Endothelial cell of umbilical vein (primary cell): ENCODE data around the gene MORC4. TPM values are rescaled to one million over a fixed set of nuclear protein-coding genes. Genes with fewer than 3 reads are reported as not detected.

Experiments
- BruUV-seq: library from RNA; stranded (reverse); fragments of 400-500 nt; replicated peaks from 2 replicates; lab custom pipeline; 2021; lab: Mats Ljungman, UMichigan
- CTCF ChIA-PET: fragments of 300-600, 350-600 bp; sonication (Branson Sonifier 250); formaldehyde crosslinking; loops from one replicate; lab custom pipeline; 2021; ENCODE audit warnings: antibody characterized with exemption, inconsistent platforms; lab: Charles Lee
- POLR2A ChIA-PET: fragments of 300-600, 350-600 bp; sonication (Branson Sonifier 250); formaldehyde crosslinking; loops from one replicate; lab custom pipeline; 2021; ENCODE audit warnings: antibody characterized with exemption, inconsistent platforms; lab: Charles Lee
- DNase-seq: peaks from one replicate; pipeline ENCODE4 v3.0.0-alpha.2; 2011; ENCODE audit warnings: low read depth, low spot score
- FAIRE-seq: peaks from 2 replicates; lab custom pipeline; 2011; peaks lifted over from hg19 to GRCh38; lab: Jason Lieb, UNC
- H2AFZ ChIP-seq: 2 replicates; pipeline ENCODE4 v1.6.0; 2012; ENCODE audit warnings: low read depth, low read length, control low read depth, inconsistent platforms
- H3K27ac ChIP-seq: 2 replicates; pipeline ENCODE4 v1.5.1; 2011; ENCODE audit warnings: low read depth, mild to moderate bottlenecking, control low read depth, low read length, moderate library complexity; ENCODE audit not compliant: insufficient read depth
- H3K27me3 ChIP-seq, 2 experiments: 2 replicates each; pipeline versions ENCODE4 v1.6.0 to v1.6.1; 2011; ENCODE audit warnings: low read length in 2 of 2, mixed read lengths in 1 of 2; ENCODE audit not compliant: control insufficient read depth in 2 of 2, insufficient read depth in 2 of 2
- H3K36me3 ChIP-seq, 2 experiments: 2 replicates in 1 of 2; 3 replicates in 1 of 2; pipeline ENCODE4 v1.5.1; 2011; ENCODE audit warnings: low read length in 2 of 2, mild to moderate bottlenecking in 1 of 2, moderate library complexity in 1 of 2; ENCODE audit not compliant: control insufficient read depth in 2 of 2, insufficient read depth in 2 of 2; ENCODE audit errors: extremely low read depth in 1 of 2
- H3K4me1 ChIP-seq: 3 replicates; pipeline ENCODE4 v1.5.1; 2011; ENCODE audit warnings: mild to moderate bottlenecking, low read length; ENCODE audit not compliant: control insufficient read depth, insufficient read depth; ENCODE audit errors: extremely low read depth
- H3K4me2 ChIP-seq: 2 replicates; pipeline ENCODE4 v1.6.1; 2011; ENCODE audit warnings: low read length, control low read depth, mixed read lengths; ENCODE audit not compliant: insufficient read depth
- H3K4me3 ChIP-seq, 3 experiments: fragments of 200-600 bp in 1 of 3; sonication (generic), shearing (Covaris generic) in 1 of 3; replicated peaks in 1 of 3; 2 replicates each; pipeline ENCODE4 v1.5.1; 2011 to 2016; ENCODE audit warnings: control low read depth in 3 of 3, low read length in 3 of 3, mild to moderate bottlenecking in 2 of 3, inconsistent platforms in 1 of 3, low read depth in 1 of 3, moderate library complexity in 1 of 3; ENCODE audit not compliant: insufficient read depth in 1 of 3
- H3K79me2 ChIP-seq: 2 replicates; pipeline ENCODE4 v1.6.0; 2012; ENCODE audit warnings: low read length, inconsistent platforms; ENCODE audit not compliant: control insufficient read depth, insufficient read depth
- H3K9ac ChIP-seq: replicated peaks from 2 replicates; pipeline ENCODE3; 2011; ENCODE audit warnings: low read length, control low read depth; ENCODE audit not compliant: insufficient read depth; ENCODE audit errors: extremely low read depth
- H3K9me1 ChIP-seq: replicated peaks from 3 replicates; pipeline ENCODE4 v1.6.0; 2011; ENCODE audit warnings: mild to moderate bottlenecking, low read length; ENCODE audit not compliant: control insufficient read depth, insufficient read depth; ENCODE audit errors: extremely low read depth
- H3K9me3 ChIP-seq: replicated peaks from 2 replicates; pipeline ENCODE4 v1.5.1; 2012; ENCODE audit warnings: low read length, inconsistent platforms; ENCODE audit not compliant: control insufficient read depth, insufficient read depth
- H4K20me1 ChIP-seq: replicated peaks from 2 replicates; pipeline ENCODE3; 2011; ENCODE audit warnings: mild to moderate bottlenecking, low read length; ENCODE audit not compliant: control insufficient read depth, insufficient read depth; ENCODE audit errors: extremely low read depth
- CTCF ChIP-seq, 2 donors: IDR thresholded peaks; 1 replicate in 1 of 2; 2 replicates in 1 of 2; pipeline ENCODE4 v1.5.1; 2011; ENCODE audit warnings: low read length in 2 of 2, mild to moderate bottlenecking in 2 of 2, moderate library complexity in 2 of 2, control low read depth in 1 of 2, inconsistent platforms in 1 of 2, low read depth in 1 of 2; ENCODE audit not compliant: insufficient read depth in 1 of 2; ENCODE audit errors: extremely low read depth in 1 of 2
- EZH2 ChIP-seq: IDR thresholded peaks from 2 replicates; pipeline ENCODE4 v1.6.1; 2012; ENCODE audit warnings: borderline replicate concordance, low read depth, mild to moderate bottlenecking, moderate library complexity, low read length, inconsistent platforms; ENCODE audit not compliant: severe bottlenecking
- FOS ChIP-seq: IDR thresholded peaks from 2 replicates; pipeline ENCODE4 v1.6.1; 2011; ENCODE audit warnings: mild to moderate bottlenecking, low read length, moderate library complexity, borderline replicate concordance; ENCODE audit not compliant: insufficient read depth
- GATA2 ChIP-seq: IDR thresholded peaks from 2 replicates; pipeline ENCODE4 v1.7.0; 2011; ENCODE audit warnings: low read depth, mild to moderate bottlenecking, moderate library complexity, mixed read lengths, low read length; ENCODE audit not compliant: insufficient read length, insufficient read depth
- JUN ChIP-seq: IDR thresholded peaks from 2 replicates; pipeline ENCODE4 v1.6.1; 2011; ENCODE audit warnings: borderline replicate concordance, low read depth; ENCODE audit not compliant: insufficient read length, insufficient read depth
- MAX ChIP-seq: IDR thresholded peaks from 2 replicates; pipeline ENCODE4 v1.6.1; 2011; ENCODE audit not compliant: insufficient read depth, insufficient read length
- MYC ChIP-seq: IDR thresholded peaks from one replicate; pipeline ENCODE4 v1.6.1; 2011; ENCODE audit warnings: mild to moderate bottlenecking, low read depth, low read length
- POLR2A ChIP-seq: IDR thresholded peaks from 2 replicates; pipeline ENCODE4 v1.6.1; 2012; ENCODE audit warnings: low read depth, mild to moderate bottlenecking, control low read depth, low read length
- POLR2AphosphoS5 ChIP-seq: IDR thresholded peaks from 2 replicates; pipeline ENCODE4 v1.6.1; 2012; ENCODE audit warnings: low read depth, mild to moderate bottlenecking, control low read depth, low read length, moderate library complexity; ENCODE audit not compliant: insufficient read depth
- dilution Hi-C: fragments of 300-500 bp; cut with MboI; formaldehyde crosslinking; loops from one replicate; pipeline ENCODE4 v1.15.0; 2019; ENCODE audit warnings: low sequenced_read_pairs; ENCODE audit not compliant: extremely low pct_ligation_motif_present
- intact Hi-C: fragments of 100-400 bp; cut with micrococcal nuclease; formaldehyde crosslinking; loops from one replicate; pipeline ENCODE4 v1.10.0; 2022
- polyA plus RNA-seq, 4 experiments: library from polyadenylated mRNA; depleted of rRNA in 3 of 4; stranded (reverse) in 3 of 4; unstranded in 1 of 4; fragments of >200 nt; gene quantifications; 2 replicates each; pipeline versions ENCODE4 v1.2.1 to v1.2.3, GENCODE V29; 2011 to 2012; ENCODE audit warnings: missing spikeins in 1 of 4
- total RNA-seq: library from RNA; stranded (reverse); gene quantifications from 2 replicates; pipeline ENCODE4 v1.2.3, GENCODE V29; 2021

MORC4 gene
- total and polyA plus RNA-seq, 2 donors (not counting 3 experiments of a cell fraction or from before 2014, with no cell fraction given), result 4.3 to 12.0 TPM

GRCh38 chrX:106964290-106964689 lies 35.7 kb downstream of the MORC4 start:
- Histone ChIP-seq H3K9me1 (no peaks in the 10 kb centered on the region), H3K4me1 (no peaks in the 10 kb centered on the region), H3K4me3 (no peak overlapping the region), H3K27ac (no peak overlapping the region), H3K9ac (no peak overlapping the region), H3K36me3 (peaks cover 0 to 2% of the 10 kb centered on the region in 2 experiments), H3K4me2 (no peak overlapping the region), H3K79me2 (no peaks in the 10 kb centered on the region), H3K9me3 (no peaks in the 10 kb centered on the region), H2AFZ (no peak overlapping the region), H4K20me1 (no peaks in the 10 kb centered on the region), H3K27me3 (no peaks in the 10 kb centered on the region)
- ChIA-PET POLR2A (no interaction called here), CTCF (interaction anchor here (7.3 kb wide), 1 partner anchor 72 kb away, joined by 121 read pairs; no protein-coding TSS in a partner anchor)
- no peak for DNase-seq
- TF ChIP-seq GATA2 (no peak), MAX (no peak), EZH2 (no peak), POLR2AphosphoS5 (no peak), MYC (no peak), FOS (no peak), POLR2A (no peak)
- BruUV-seq, result no TSS peak
- dilution Hi-C loops, result no loop called here
- intact Hi-C loops, result no loop called here
- FAIRE-seq, result no peak

- Histone ChIP-seq H3K27ac (no peak overlapping the region), H3K4me3 (no peak overlapping the region), H3K9me1 (no peaks in the 10 kb centered on the region), H4K20me1 (no peaks in the 10 kb centered on the region), H3K9ac (no peak overlapping the region), H2AFZ (no peak overlapping the region), H3K79me2 (no peaks in the 10 kb centered on the region), H3K4me1 (no peaks in the 10 kb centered on the region), H3K27me3 (no peaks in the 10 kb centered on the region), H3K36me3 (peaks cover 0 to 2% of the 10 kb centered on the region in 2 experiments), H3K9me3 (no peaks in the 10 kb centered on the region), H3K4me2 (no peak overlapping the region)
- no peak for DNase-seq
- CTCF ChIA-PET, result interaction anchor here (1.3 to 7.3 kb wide), 2 partner anchors 70 to 89 kb away, joined by 3 to 121 read pairs; no protein-coding TSS in a partner anchor
- POLR2A ChIA-PET, result no interaction called here
- TF ChIP-seq JUN, result no peak
- TF ChIP-seq POLR2A, result no peak
- no peak for TF ChIP-seq CTCF (IDR thresholded peaks at IDR 0.05; ENCODE audit: extremely low read depth in 1 of 2, insufficient read depth in 1 of 2, low read depth in 1 of 2, low read length in 2 of 2)
- TF ChIP-seq POLR2AphosphoS5, result no peak
- TF ChIP-seq EZH2, result no peak
- no peak for TF ChIP-seq FOS
- no peak for TF ChIP-seq GATA2
- no peak for TF ChIP-seq MYC
- TF ChIP-seq MAX, result no peak
- no peak for FAIRE-seq
- BruUV-seq, result no TSS peak
- intact Hi-C loops, result no loop called here
- dilution Hi-C loops, result no loop called here
These were observed 36.9 kb downstream of the MORC4 start for GRCh38 chrX:106963111-106963510.
